ENCODE results near the gene EVC2. TPM values are rescaled to one million over a fixed set of nuclear protein-coding genes. Genes with fewer than 3 reads are reported as not detected.

Gene EVC2
- total RNA-seq, 4 donors from 2014 or later = 8.0 to 15.1 (median 11.5) TPM

DNA sequence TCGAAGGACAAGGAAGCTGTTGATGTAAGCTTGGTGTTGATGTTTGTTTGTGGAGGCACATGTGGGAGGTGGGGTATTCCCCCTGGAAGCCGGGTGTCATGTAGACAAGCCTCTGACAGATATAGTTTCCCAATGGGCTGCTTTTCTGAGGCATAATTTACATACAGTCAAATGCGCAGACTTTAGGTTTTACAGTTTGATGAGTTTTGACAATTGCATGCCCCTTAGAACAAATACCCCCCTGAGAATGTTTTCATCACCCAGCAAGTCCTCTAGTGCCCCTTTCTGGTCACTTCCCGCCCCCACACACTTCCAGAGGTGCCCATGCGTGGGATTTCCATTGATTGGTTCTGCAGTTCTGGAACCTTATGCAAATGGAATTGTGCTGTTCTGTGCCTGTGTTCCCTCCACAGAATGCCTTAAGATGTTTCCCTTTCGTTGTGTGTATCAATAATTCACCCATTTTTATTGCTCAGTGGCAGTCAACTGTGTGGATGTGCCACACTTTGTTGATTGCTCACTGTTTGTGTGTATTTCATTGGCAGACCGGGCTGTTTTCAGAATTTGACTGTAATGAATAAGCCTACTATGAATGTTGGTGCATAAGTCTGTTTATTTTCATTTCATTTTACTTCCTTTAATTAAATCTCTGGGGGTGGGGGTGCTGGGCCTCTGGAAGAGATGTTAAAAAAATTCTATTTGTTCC is 11.1 kb upstream of the EVC2 start:
- intact Hi-C loops (cut with DNase I; ENCODE audit: low total_unique reads) = loop anchor here (5.0 kb wide), 1 partner anchor 1642 kb away; no protein-coding TSS in a partner anchor
- WGBS, 2 donors = 83 to 85% methylated on average over 7 of the region's 7 CpGs
- DNase-seq (ENCODE audit: low spot score in 2 of 2) = peak in 1 of 2 donors; percentile 10
- H3K4me3 ChIP-seq (ENCODE audit: low read depth, poor library complexity, severe bottlenecking) = no peak overlapping the region
- TF ChIP-seq, protein P1, sequence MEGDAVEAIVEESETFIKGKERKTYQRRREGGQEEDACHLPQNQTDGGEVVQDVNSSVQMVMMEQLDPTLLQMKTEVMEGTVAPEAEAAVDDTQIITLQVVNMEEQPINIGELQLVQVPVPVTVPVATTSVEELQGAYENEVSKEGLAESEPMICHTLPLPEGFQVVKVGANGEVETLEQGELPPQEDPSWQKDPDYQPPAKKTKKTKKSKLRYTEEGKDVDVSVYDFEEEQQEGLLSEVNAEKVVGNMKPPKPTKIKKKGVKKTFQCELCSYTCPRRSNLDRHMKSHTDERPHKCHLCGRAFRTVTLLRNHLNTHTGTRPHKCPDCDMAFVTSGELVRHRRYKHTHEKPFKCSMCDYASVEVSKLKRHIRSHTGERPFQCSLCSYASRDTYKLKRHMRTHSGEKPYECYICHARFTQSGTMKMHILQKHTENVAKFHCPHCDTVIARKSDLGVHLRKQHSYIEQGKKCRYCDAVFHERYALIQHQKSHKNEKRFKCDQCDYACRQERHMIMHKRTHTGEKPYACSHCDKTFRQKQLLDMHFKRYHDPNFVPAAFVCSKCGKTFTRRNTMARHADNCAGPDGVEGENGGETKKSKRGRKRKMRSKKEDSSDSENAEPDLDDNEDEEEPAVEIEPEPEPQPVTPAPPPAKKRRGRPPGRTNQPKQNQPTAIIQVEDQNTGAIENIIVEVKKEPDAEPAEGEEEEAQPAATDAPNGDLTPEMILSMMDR (IDR thresholded peaks at IDR 0.05) = no peak
- TF ChIP-seq POLR2A (IDR thresholded peaks at IDR 0.05) = no peak

DNA sequence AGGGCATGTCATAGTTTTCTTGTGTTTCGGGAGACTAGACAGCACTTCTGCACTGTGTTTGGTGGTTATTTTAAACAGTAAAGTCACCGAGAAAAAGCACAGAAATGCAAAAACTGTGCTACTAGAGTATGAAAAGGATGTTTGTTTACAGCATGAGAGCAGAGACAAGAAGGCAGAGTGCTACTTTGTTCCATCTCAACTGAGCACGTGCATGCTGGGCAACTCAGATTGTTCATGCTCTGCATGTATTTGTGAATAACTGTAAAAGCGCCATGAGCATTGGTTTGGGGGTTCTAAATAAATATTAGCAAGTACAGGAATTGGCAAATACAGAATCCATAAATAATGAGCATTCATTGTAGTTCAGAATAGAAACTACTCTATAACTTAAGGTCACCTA is 10.1 kb upstream of the EVC2 start:
- DNase-seq (ENCODE audit: low spot score in 2 of 2) = no peak
- no peak overlapping the region for H3K4me3 ChIP-seq (ENCODE audit: low read depth, poor library complexity, severe bottlenecking)
- 73 to 80% methylated on average over 4 of the region's 4 CpGs for WGBS, 2 donors
- no peak for TF ChIP-seq POLR2A (IDR thresholded peaks at IDR 0.05)
- TF ChIP-seq, protein P1 (IDR thresholded peaks at IDR 0.05) = no peak
- intact Hi-C loops (cut with DNase I; ENCODE audit: low total_unique reads) = loop anchor here (5.0 kb wide), 1 partner anchor 1641 kb away; no protein-coding TSS in a partner anchor

DNA sequence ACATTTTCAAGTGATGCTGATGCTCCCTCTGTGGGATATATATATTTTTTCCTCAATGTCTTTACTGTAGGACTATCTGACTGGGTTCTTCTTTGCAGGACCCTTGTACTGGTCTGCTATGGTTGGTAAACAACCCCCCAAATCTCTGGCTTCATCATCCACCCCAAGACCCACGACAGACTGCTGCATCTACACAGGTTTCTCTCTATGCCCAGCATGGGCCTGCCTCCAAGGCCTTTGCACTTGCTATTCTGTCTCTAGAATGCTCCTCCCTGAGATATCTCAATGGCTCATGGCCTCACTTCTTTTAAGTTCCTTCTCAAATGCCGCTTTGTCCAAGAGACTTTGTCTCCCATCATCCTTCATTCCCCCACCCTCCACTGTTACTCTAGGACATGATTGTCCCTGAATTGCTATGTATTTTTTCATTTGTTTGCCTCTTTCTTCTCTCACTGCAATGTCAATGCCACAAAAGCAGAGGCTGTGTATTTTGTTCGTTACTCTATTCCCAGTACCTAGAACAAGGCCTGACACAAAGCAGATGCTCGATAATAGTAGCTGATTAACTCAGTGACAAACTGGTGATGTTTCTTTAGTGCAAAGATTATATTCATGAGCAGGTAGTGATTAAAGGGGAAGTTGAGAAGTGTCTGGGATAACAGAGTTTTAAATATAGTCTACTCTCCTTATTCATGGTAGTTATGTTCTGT is 9.2 kb upstream of the EVC2 start:
- peak in 1 of 2 donors; percentile 12 for DNase-seq (ENCODE audit: low spot score in 2 of 2)
- intact Hi-C loops (cut with DNase I; ENCODE audit: low total_unique reads) = loop anchor here (5.0 kb wide), 1 partner anchor 1640 kb away; no protein-coding TSS in a partner anchor
- TF ChIP-seq, protein P1 (IDR thresholded peaks at IDR 0.05) = no peak
- TF ChIP-seq POLR2A (IDR thresholded peaks at IDR 0.05) = no peak
- 90 to 92% methylated on average over 4 of the region's 4 CpGs for WGBS, 2 donors
- no peak overlapping the region for H3K4me3 ChIP-seq (ENCODE audit: low read depth, poor library complexity, severe bottlenecking)

DNA sequence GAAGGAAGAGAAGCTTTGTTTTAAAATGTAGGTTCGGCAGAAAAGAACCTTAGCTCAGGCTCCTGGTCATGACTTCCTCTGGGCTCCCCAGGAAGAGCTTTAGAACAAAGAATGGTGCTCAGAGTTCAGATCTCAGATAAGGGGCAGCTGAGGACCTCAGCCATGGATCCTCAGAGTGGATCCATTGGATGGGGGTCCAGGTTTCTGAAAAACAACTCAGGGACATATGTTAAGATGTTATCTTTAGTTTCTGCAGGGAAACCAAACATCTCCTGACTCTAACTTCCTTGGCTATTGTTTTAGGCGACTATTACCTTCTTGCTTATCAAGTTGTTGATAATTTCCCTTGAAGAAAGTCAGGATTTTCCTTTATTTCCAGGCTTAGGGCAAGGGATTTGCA is 8.0 kb upstream of the EVC2 start:
- intact Hi-C loops (cut with DNase I; ENCODE audit: low total_unique reads) = loop anchor here (5.0 kb wide), 1 partner anchor 1639 kb away; no protein-coding TSS in a partner anchor
- 80 to 84% methylated on average over 2 of the region's 2 CpGs for WGBS, 2 donors
- TF ChIP-seq, protein P1 (IDR thresholded peaks at IDR 0.05) = no peak
- H3K4me3 ChIP-seq (ENCODE audit: low read depth, poor library complexity, severe bottlenecking) = no peak overlapping the region
- DNase-seq (ENCODE audit: low spot score in 2 of 2) = no peak

DNA sequence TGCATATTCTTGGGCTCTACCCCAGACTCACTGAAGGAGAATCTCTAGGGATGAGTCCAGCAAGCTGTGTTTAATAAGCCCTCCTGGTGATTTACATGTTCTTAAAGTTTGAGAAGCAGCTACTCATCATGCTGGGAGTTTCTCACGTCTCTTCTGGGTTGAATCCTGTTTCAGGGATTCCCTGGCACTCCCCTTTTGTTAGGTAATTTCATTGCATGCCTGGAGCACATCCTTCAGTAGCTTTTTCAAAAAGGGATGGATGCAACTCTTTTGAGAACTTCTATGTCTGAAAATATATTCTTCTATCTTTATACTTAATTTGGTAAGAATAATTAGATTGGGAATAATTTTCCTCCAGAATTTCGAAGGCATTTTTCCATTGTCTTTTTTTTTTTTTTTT is 7.0 kb upstream of the EVC2 start:
- intact Hi-C loops (cut with DNase I; ENCODE audit: low total_unique reads) = loop anchor here (5.0 kb wide), 1 partner anchor 1638 kb away; no protein-coding TSS in a partner anchor
- no peak overlapping the region for H3K4me3 ChIP-seq (ENCODE audit: low read depth, poor library complexity, severe bottlenecking)
- DNase-seq (ENCODE audit: low spot score in 2 of 2) = no peak
- TF ChIP-seq, protein P1 (IDR thresholded peaks at IDR 0.05) = no peak
- TF ChIP-seq POLR2A (IDR thresholded peaks at IDR 0.05) = no peak
- 47 to 50% methylated on average over 2 of the region's 2 CpGs for WGBS, 2 donors

Data from lower leg skin (tissue), 4 donors.